Right hindlimb (tissue), 1 donor: Measurements from ENCODE around the gene CWC25.
A peak's percentile ranks its signal among the peaks of the same experiment; 100 is the strongest.
"Not testable (repeated sequence)": the region's sequence is repeated elsewhere in the genome, so short reads cannot be mapped to it uniquely, and the experiment has no call there.

Experiments
- DNase-seq: peaks from one replicate; pipeline ENCODE4 v3.0.0-alpha.2; 2018

CWC25 gene

GRCh38 chr17:38852771-38853291, 27.7 kb upstream of the CWC25 start:
- no peak for DNase-seq

- no peak for DNase-seq
These were observed 26.3 kb upstream of the CWC25 start for GRCh38 chr17:38851434-38851833.

GRCh38 chr17:38850374-38850773, 25.3 kb upstream of the CWC25 start:
- no peak for DNase-seq

GRCh38 chr17:38848939-38849605, 24.0 kb upstream of the CWC25 start:
- no peak for DNase-seq

- DNase-seq = no peak
These were observed 23.4 kb upstream of the CWC25 start for GRCh38 chr17:38848557-38848891.

- DNase-seq = no peak
These were observed 19.2 kb upstream of the CWC25 start for GRCh38 chr17:38844261-38844757.

- no peak for DNase-seq
These were observed 684 bp upstream of the CWC25 start for GRCh38 chr17:38825762-38826247.

GRCh38 chr17:38815576-38816193, 9.4 kb downstream of the CWC25 start:
- no peak for DNase-seq

GRCh38 chr17:38809828-38810227, 15.3 kb downstream of the CWC25 start:
- DNase-seq = no peak

GRCh38 chr17:38800237-38800760, 24.8 kb downstream of the CWC25 start:
- DNase-seq = no peak

GRCh38 chr17:38799501-38800236, 25.5 kb downstream of the CWC25 start, which contains the start of gene PIP4K2B:
Gene PIP4K2B, minus strand, starts transcription at chr17:38799556. Its CDS starts 132 bp downstream, at chr17:38799424.
- DNase-seq = peak; percentile 97

- DNase-seq = peak; percentile 65
These were observed 26.3 kb downstream of the CWC25 start for GRCh38 chr17:38798614-38799500.

GRCh38 chr17:38797828-38798227, 27.3 kb downstream of the CWC25 start:
- DNase-seq = no peak

GRCh38 chr17:38797158-38797490, 28.0 kb downstream of the CWC25 start:
- DNase-seq = no peak

- no peak for DNase-seq
These were observed 28.5 kb downstream of the CWC25 start for GRCh38 chr17:38796451-38797157.

GRCh38 chr17:38794221-38794620, 30.9 kb downstream of the CWC25 start:
- no peak for DNase-seq

- DNase-seq = no peak
These were observed 34.0 kb downstream of the CWC25 start for GRCh38 chr17:38791162-38791561.

GRCh38 chr17:38790148-38790707, 34.9 kb downstream of the CWC25 start:
- DNase-seq = not testable (repeated sequence)

GRCh38 chr17:38789185-38789584, 35.9 kb downstream of the CWC25 start:
- no peak for DNase-seq

- not testable (repeated sequence) for DNase-seq
These were observed 37.1 kb downstream of the CWC25 start for GRCh38 chr17:38787999-38788398.

- no peak for DNase-seq
These were observed 38.7 kb downstream of the CWC25 start for GRCh38 chr17:38786372-38786771.
